ENCODE measurements around the gene NLRC3. TPM values are rescaled to one million over a fixed set of nuclear protein-coding genes. Genes with fewer than 3 reads are reported as not detected.

Gene NLRC3
- total RNA-seq, 4 donors from 2014 or later, result 0.70 to 4.0 (median 1.8) TPM

DNA sequence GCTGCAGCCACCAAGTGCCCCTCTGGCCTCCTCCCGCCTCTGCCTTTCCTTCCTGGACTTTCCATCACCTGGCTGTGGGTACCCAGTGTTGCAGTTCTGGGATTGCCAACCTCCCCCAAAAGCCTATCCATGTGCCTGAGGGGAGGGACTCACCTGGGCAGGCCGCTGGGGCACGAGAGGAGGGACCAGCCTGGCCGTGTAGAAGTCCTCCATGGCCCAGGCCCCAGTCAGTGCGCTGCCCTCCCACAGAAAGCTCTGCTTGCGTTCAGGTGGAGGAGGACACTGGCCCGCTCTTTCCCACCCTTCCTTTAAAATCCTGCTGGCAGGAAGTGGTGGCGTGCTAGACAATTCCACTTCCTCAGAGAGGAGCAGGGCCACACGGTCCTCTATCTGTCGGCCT, 20.0 kb upstream of the NLRC3 start:
- H3K36me3 ChIP-seq, result peaks cover 0 to 68% (median 5%) of the 10 kb centered on the region in 3 donors
- H3K9me3 ChIP-seq, result no peaks in the 10 kb centered on the region
- TF ChIP-seq, protein P1, sequence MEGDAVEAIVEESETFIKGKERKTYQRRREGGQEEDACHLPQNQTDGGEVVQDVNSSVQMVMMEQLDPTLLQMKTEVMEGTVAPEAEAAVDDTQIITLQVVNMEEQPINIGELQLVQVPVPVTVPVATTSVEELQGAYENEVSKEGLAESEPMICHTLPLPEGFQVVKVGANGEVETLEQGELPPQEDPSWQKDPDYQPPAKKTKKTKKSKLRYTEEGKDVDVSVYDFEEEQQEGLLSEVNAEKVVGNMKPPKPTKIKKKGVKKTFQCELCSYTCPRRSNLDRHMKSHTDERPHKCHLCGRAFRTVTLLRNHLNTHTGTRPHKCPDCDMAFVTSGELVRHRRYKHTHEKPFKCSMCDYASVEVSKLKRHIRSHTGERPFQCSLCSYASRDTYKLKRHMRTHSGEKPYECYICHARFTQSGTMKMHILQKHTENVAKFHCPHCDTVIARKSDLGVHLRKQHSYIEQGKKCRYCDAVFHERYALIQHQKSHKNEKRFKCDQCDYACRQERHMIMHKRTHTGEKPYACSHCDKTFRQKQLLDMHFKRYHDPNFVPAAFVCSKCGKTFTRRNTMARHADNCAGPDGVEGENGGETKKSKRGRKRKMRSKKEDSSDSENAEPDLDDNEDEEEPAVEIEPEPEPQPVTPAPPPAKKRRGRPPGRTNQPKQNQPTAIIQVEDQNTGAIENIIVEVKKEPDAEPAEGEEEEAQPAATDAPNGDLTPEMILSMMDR (IDR thresholded peaks at IDR 0.05), result no peak
- TF ChIP-seq POLR2A (IDR thresholded peaks at IDR 0.05), result no peak
- H3K4me3 ChIP-seq, result no peak overlapping the region
- no peak for DNase-seq
- H3K27ac ChIP-seq, result no peak overlapping the region
- intact Hi-C loops (cut with DNase I), result no loop called here
- WGBS, 2 donors, result 74% methylated on average over 8 of the region's 10 CpGs; no CpG with 5 or more reads in 1 of the 2 donors
- H3K27me3 ChIP-seq, result no peaks in the 10 kb centered on the region
- H3K4me1 ChIP-seq, result no peaks in the 10 kb centered on the region

DNA sequence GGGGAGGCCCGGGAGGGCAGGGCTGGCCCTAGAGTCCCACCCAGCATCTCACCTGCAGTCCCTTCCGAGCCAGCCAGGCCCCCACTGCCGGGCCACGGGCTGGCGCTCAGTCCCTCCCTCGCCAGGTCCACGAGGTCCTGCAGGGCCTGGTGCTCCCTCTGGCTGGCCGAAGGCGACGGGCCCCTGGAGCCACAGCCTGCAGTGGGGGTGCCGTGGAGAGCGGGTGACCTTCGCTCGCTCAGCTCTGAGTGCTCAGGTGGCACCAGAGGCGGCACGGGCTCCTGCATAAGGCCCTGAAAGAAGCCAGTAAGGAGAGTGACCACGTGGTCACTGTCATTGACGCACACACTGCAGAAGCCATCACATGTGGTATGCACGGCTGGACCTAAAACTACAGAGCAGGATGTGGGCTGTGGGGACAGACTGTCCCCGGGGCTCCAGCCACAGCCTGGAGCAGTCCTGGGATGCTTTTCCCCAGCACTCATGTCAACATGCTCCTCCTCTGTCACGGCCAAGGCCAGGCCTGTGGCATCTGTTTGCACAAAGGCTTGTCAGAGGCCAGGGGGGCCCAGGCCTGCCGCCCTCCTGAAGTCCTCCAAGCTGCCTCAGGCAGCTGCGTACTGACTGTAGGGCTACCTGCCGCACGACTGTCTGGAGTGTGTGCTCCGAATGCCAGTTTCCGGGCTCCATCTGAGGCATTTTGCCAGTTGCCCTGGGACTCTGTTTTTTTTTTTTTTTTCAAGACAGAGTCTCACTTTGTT, 19.1 kb upstream of the NLRC3 start:
- Histone ChIP-seq H3K4me1 (peaks cover 0 to 7% (median 0%) of the 10 kb centered on the region in 3 donors), H3K27ac (no peak overlapping the region), H3K36me3 (peaks cover 0 to 68% (median 5%) of the 10 kb centered on the region in 3 donors), H3K4me3 (no peak overlapping the region), H3K9me3 (no peaks in the 10 kb centered on the region), H3K27me3 (no peaks in the 10 kb centered on the region)
- WGBS, 2 donors, result 90 to 95% methylated on average over 6 to 11 of the region's 27 CpGs
- no peak for TF ChIP-seq POLR2A (IDR thresholded peaks at IDR 0.05)
- TF ChIP-seq, protein P1 (IDR thresholded peaks at IDR 0.05), result no peak
- no peak for DNase-seq
- intact Hi-C loops (cut with DNase I), result no loop called here

DNA sequence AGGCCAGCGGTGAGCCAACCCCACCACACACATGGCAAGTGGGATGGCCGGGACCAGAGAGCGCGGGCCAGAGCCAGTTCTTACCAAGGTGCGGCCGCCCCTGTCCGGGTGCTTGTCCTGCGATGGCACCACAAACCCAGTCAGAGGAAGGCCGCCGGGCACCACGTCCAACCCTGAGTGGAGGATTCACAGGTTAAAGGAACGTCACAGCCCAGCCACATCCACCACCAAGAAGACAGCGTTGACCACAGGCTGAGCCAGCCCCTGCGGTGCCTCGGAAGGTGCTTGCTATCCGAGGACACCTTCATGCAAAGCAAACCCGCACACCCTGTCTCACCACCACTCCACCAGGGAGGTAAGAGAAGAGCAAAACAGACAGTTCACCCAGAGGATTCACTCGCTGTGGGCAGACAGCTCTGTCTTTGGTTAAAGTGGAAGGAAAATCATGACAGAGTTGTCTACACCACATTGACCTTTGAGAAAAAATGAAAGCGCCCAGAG, 18.4 kb upstream of the NLRC3 start:
- Histone ChIP-seq H3K27ac (no peak overlapping the region), H3K27me3 (no peaks in the 10 kb centered on the region), H3K4me1 (peaks cover 0 to 11% (median 3%) of the 10 kb centered on the region in 3 donors), H3K4me3 (no peak overlapping the region), H3K36me3 (peaks cover 0 to 68% (median 5%) of the 10 kb centered on the region in 3 donors), H3K9me3 (no peaks in the 10 kb centered on the region)
- DNase-seq, result no peak
- intact Hi-C loops (cut with DNase I), result no loop called here
- no peak for TF ChIP-seq POLR2A (IDR thresholded peaks at IDR 0.05)
- TF ChIP-seq, protein P1 (IDR thresholded peaks at IDR 0.05), result no peak
- 95 to 96% methylated on average over 9 to 19 of the region's 19 CpGs for WGBS, 2 donors

DNA sequence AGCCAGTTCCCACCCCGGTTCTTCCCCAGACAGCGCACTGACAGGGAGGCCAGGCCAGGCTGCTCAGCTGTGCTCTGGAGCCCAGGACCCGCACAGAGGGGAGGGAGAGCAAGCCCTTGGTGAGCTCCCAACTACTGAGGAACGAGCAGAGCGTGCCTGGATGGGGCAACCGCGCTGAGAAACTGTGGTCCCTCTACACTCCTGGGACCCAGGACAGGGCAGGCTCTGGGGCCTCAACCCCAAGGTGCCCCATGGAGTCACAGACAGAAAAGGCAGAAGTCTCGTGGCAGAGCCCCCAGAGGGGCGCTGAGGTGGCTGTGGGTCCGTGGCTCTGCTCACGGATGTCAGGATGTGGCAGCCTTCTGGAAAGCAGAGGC, 17.9 kb upstream of the NLRC3 start:
- H3K4me1 ChIP-seq, result peaks cover 0 to 13% (median 5%) of the 10 kb centered on the region in 3 donors
- H3K4me3 ChIP-seq, result no peak overlapping the region
- no peaks in the 10 kb centered on the region for H3K9me3 ChIP-seq
- DNase-seq, result no peak
- H3K36me3 ChIP-seq, result peaks cover 0 to 68% (median 2%) of the 10 kb centered on the region in 3 donors
- intact Hi-C loops (cut with DNase I), result no loop called here
- H3K27me3 ChIP-seq, result no peaks in the 10 kb centered on the region
- WGBS, 2 donors, result no CpG with 5 or more reads among the region's 11 CpGs
- TF ChIP-seq, protein P1 (IDR thresholded peaks at IDR 0.05), result no peak
- no peak for TF ChIP-seq POLR2A (IDR thresholded peaks at IDR 0.05)
- no peak overlapping the region for H3K27ac ChIP-seq

DNA sequence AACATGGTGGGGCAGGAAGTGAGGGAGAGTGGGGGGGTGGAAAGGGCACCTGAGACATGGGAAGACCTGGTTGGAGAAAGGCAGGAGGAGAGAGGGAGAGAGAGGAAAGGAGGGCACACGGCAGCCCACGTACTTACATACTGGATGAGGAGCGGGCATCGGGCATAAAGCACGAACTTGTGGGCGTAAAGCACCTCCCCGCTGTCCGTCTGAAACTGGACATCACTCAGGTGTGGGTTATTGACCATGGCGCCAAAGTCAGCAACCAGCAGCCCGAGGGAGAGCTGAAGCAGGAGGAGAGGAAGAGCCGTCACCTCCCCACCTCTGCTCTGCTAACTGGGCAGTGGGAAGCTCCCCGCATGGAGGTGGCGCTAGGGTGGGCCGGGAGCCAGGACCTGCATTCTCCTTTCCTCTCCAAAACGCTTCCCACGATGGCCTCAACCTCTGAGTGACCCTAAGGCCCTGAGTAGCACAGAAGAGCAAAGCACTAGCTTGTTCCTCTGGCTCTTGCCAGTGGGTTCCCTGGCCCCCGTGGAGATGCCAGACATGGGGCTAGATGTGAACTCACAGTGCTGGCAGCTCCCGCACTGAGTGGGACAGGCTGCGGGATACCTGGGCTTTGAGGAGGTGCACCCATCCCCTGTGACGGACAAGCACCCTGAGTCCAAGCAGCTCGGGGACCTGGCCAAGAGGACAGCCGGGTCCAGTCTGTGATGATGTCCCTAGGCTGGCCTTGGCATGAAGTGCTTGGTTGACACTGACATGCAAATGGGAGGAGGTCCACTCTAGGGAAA, 17.3 kb upstream of the NLRC3 start:
- DNase-seq, result no peak
- Histone ChIP-seq H3K27me3 (no peaks in the 10 kb centered on the region), H3K36me3 (peaks cover 0 to 68% (median 0%) of the 10 kb centered on the region in 3 donors), H3K4me1 (peaks cover 0 to 13% (median 5%) of the 10 kb centered on the region in 3 donors), H3K27ac (no peak overlapping the region), H3K4me3 (no peak overlapping the region), H3K9me3 (no peaks in the 10 kb centered on the region)
- intact Hi-C loops (cut with DNase I), result no loop called here
- no peak for TF ChIP-seq POLR2A (IDR thresholded peaks at IDR 0.05)
- TF ChIP-seq, protein P1 (IDR thresholded peaks at IDR 0.05), result no peak
- WGBS, 2 donors, result 89 to 90% methylated on average over 11 to 15 of the region's 22 CpGs

Measured in esophagus squamous epithelium (tissue), 5 donors.